GM18858 (cell line): ENCODE data around the gene SAG.

Experiments used
- ATAC-seq: cut with Tn5 transposase; IDR thresholded peaks from one replicate; pipeline ENCODE4 v1.9.1; 2021; ENCODE audit not compliant: unreplicated experiment

SAG gene

GRCh38 chr2:233307565-233307964 is at the start of gene SAG:
SAG (plus strand) TSS chr2:233307816; CDS start chr2:233309190, 1,374 bp downstream.
- no peak for ATAC-seq

GRCh38 chr2:233258211-233258610 is 49.4 kb upstream of the SAG start:
- ATAC-seq, result no peak

GRCh38 chr2:233259730-233260129 is 47.9 kb upstream of the SAG start:
- no peak for ATAC-seq

- no peak for ATAC-seq
Observed at GRCh38 chr2:233260661-233261060, 47.0 kb upstream of the SAG start.

GRCh38 chr2:233261819-233262555 is 45.6 kb upstream of the SAG start:
- peak; percentile 45 for ATAC-seq

GRCh38 chr2:233262562-233262961 is 45.1 kb upstream of the SAG start:
- ATAC-seq, result no peak

GRCh38 chr2:233263045-233263570 is 44.5 kb upstream of the SAG start:
- ATAC-seq, result no peak

- ATAC-seq, result no peak
Observed at GRCh38 chr2:233264667-233265066, 42.9 kb upstream of the SAG start.

GRCh38 chr2:233265899-233266431 is 41.7 kb upstream of the SAG start:
- no peak for ATAC-seq

- no peak for ATAC-seq
Observed at GRCh38 chr2:233266481-233266880, 41.1 kb upstream of the SAG start.

- ATAC-seq, result no peak
Observed at GRCh38 chr2:233267516-233268245, 39.9 kb upstream of the SAG start.

- no peak for ATAC-seq
Observed at GRCh38 chr2:233270366-233270765, 37.2 kb upstream of the SAG start.

- no peak for ATAC-seq
Observed at GRCh38 chr2:233270951-233271350, 36.7 kb upstream of the SAG start.

GRCh38 chr2:233271693-233272092 is 35.9 kb upstream of the SAG start:
- no peak for ATAC-seq

GRCh38 chr2:233273120-233273519 is 34.5 kb upstream of the SAG start:
- ATAC-seq, result no peak

- no peak for ATAC-seq
Observed at GRCh38 chr2:233275223-233275622, 32.4 kb upstream of the SAG start.

- ATAC-seq, result no peak
Observed at GRCh38 chr2:233278921-233279320, 28.7 kb upstream of the SAG start.

GRCh38 chr2:233280114-233280693 is 27.4 kb upstream of the SAG start:
- ATAC-seq, result no peak

GRCh38 chr2:233281553-233281952 is 26.1 kb upstream of the SAG start:
- ATAC-seq, result no peak

GRCh38 chr2:233281992-233282603 is 25.5 kb upstream of the SAG start:
- ATAC-seq, result no peak

- ATAC-seq, result no peak
Observed at GRCh38 chr2:233285921-233286320, 21.7 kb upstream of the SAG start.
